A549 treated with Hydrocortisone at 1 μM for 4 hours (cell line): ENCODE measurements around the gene CMTM2. TPM values are rescaled to one million over a fixed set of nuclear protein-coding genes. Genes with fewer than 3 reads are reported as not detected.

Source experiments
- total RNA-seq: library from RNA; stranded (reverse); fragments of 200-300 nt; extraction: Qiagen RNA extraction; gene quantifications from 5 replicates; pipeline ENCODE4 v1.2.3, GENCODE V29; 2022

CMTM2 gene
- total RNA-seq, result not detected in 5 replicates

GRCh38 chr16:66578651-66579531 is at the start of gene CMTM2:
TSS of gene CMTM2 (plus strand) at chr16:66579463. CDS start at chr16:66579608, 145 bp downstream.

GRCh38 chr16:66549284-66550131 is 29.8 kb upstream of the CMTM2 start, which contains the start of gene TK2:
TSS of gene TK2 (minus strand) at chr16:66550122. CDS start at chr16:66550061, 61 bp downstream.

GRCh38 chr16:66552286-66553177 is 26.7 kb upstream of the CMTM2 start, which contains the start of gene CKLF:
TSS of gene CKLF (plus strand) at chr16:66552576. CDS start at chr16:66552716, 140 bp downstream.

GRCh38 chr16:66566051-66566901 is 13.0 kb upstream of the CMTM2 start, which contains the start of gene CMTM1:
TSS of gene CMTM1 (plus strand) at chr16:66566439. CDS start at chr16:66566514, 75 bp downstream.

GRCh38 chr16:66604376-66605176 is 25.3 kb downstream of the CMTM2 start, which contains the start of gene CMTM3:
TSS of gene CMTM3 (plus strand) at chr16:66604704. CDS start at chr16:66604806, 102 bp downstream.

Other genes with a start within 250 kb of the CMTM2 start
- gene CDH5, start 212.8 kb upstream of the CMTM2 start, total RNA-seq, result 0.10 to 0.31 TPM (median 0.12 TPM) in 5 replicates
- gene BEAN1, start 152.2 kb upstream of the CMTM2 start, total RNA-seq, result 4.3 to 7.4 TPM (median 5.4 TPM) in 5 replicates
- 17.6 to 24.7 TPM (median 18.6 TPM) in 5 replicates for gene TK2, start 29.3 kb upstream of the CMTM2 start, total RNA-seq
- gene CKLF, start 26.9 kb upstream of the CMTM2 start, total RNA-seq, result 55.4 to 72.7 TPM (median 64.0 TPM) in 5 replicates
- gene CMTM1, start 13.0 kb upstream of the CMTM2 start, total RNA-seq, result 0.71 to 1.5 TPM (median 0.96 TPM) in 5 replicates
- 94.0 to 99.9 TPM (median 98.6 TPM) in 5 replicates for gene CMTM3, start 25.2 kb downstream of the CMTM2 start, total RNA-seq
- gene CMTM4, start 117.3 kb downstream of the CMTM2 start, total RNA-seq, result 20.6 to 41.2 TPM (median 34.9 TPM) in 5 replicates
- 38.1 to 67.8 TPM (median 49.2 TPM) in 5 replicates for gene DYNC1LI2, start 172.1 kb downstream of the CMTM2 start, total RNA-seq
- gene TERB1, start 222.1 kb downstream of the CMTM2 start, total RNA-seq, result 0.06 TPM in 1 of 5 replicates, not detected in the others